A673 (cell line): ENCODE data around the gene DYNLT5.
"Not testable (repeated sequence)": the region's sequence is repeated elsewhere in the genome, so short reads cannot be mapped to it uniquely, and the experiment has no call there.

Source experiments
- CTCF ChIP-seq: fragments of 300-800, 200-600 bp; sonication (generic); conservative IDR thresholded peaks from 2 replicates; pipeline ENCODE4 v1.5.1; 2017; ENCODE audit warnings: low read depth, mild to moderate bottlenecking, antibody characterized with exemption, low read length, moderate library complexity, mixed read lengths
- EZH2 ChIP-seq: fragments of 200-600 bp; sonication (generic); IDR thresholded peaks from 2 replicates; pipeline ENCODE4 v1.6.1; 2017; ENCODE audit warnings: borderline replicate concordance, low read depth, mild to moderate bottlenecking, mixed read lengths, antibody characterized with exemption, low read length; ENCODE audit not compliant: poor library complexity, severe bottlenecking

- TF ChIP-seq CTCF, EZH2: not testable (repeated sequence)
Measured at GRCh38 chr1:66728716-66729115, 23.5 kb upstream of the DYNLT5 start.
